Measurements from ENCODE around the gene HSP90AB1. TPM values are rescaled to one million over a fixed set of nuclear protein-coding genes. Genes with fewer than 3 reads are reported as not detected.

Gene HSP90AB1
- polyA plus RNA-seq, 3 donors from 2014 or later, result 185 to 309 (median 280) TPM

Other genes with a start within 250 kb of the HSP90AB1 start
- 100 to 1,000 TPM; 107 to 178 (median 120) TPM for gene MRPL14, start 119.6 kb upstream of the HSP90AB1 start, polyA plus RNA-seq
- gene TMEM63B, start 119.5 kb upstream of the HSP90AB1 start, polyA plus RNA-seq, result 1 to 10 TPM in 2 of 3 donors, under 1 TPM in 1; 0.25 to 1.7 (median 1.5) TPM
- under 1 TPM in 1 of 3 donors, not detected in 2; 0.29 TPM for gene CAPN11, start 88.3 kb upstream of the HSP90AB1 start, polyA plus RNA-seq
- gene MYMX, start 30.2 kb upstream of the HSP90AB1 start, polyA plus RNA-seq, result not detected
- 1 to 10 TPM; 1.5 to 3.0 (median 1.8) TPM for gene SLC29A1, start 23.5 kb upstream of the HSP90AB1 start, polyA plus RNA-seq
- gene SLC35B2, start 10.4 kb downstream of the HSP90AB1 start, polyA plus RNA-seq, result 100 to 1,000 TPM in 1 of 3 donors, 10 to 100 TPM in 2; 64.1 to 119 (median 69.1) TPM
- 1 to 10 TPM; 3.8 to 8.4 (median 8.3) TPM for gene NFKBIE, start 18.4 kb downstream of the HSP90AB1 start, polyA plus RNA-seq
- gene TMEM151B, start 23.3 kb downstream of the HSP90AB1 start, polyA plus RNA-seq, result not detected
- 10 to 100 TPM in 1 of 3 donors, 1 to 10 TPM in 2; 3.1 to 12.4 (median 5.0) TPM for gene AARS2, start 66.2 kb downstream of the HSP90AB1 start, polyA plus RNA-seq
- not detected for gene SPATS1, start 95.5 kb downstream of the HSP90AB1 start, polyA plus RNA-seq
- 10 to 100 TPM in 2 of 3 donors, 1 to 10 TPM in 1; 8.1 to 16.6 (median 10.6) TPM for gene CDC5L, start 140.6 kb downstream of the HSP90AB1 start, polyA plus RNA-seq